D721Med (cell line): ENCODE results near the gene CCDC63.
"Not testable (repeated sequence)": the region's sequence is repeated elsewhere in the genome, so short reads cannot be mapped to it uniquely, and the experiment has no call there.

Experiments used
- DNase-seq: peaks from one replicate; pipeline ENCODE4 v3.0.0; 2011; ENCODE audit warnings: low spot score; ENCODE audit not compliant: insufficient read length
- FAIRE-seq: peaks from 2 replicates; lab custom pipeline; 2011; peaks lifted over from hg19 to GRCh38; lab: Jason Lieb, UNC
- TF ChIP-seq, protein P1 (sequence below): IDR thresholded peaks from 2 replicates; pipeline ENCODE4 v1.5.1; 2012; ENCODE audit warnings: mild to moderate bottlenecking, control low read depth; ENCODE audit not compliant: insufficient read depth; ENCODE audit errors: missing control alignments

The CCDC63 gene

DNA sequence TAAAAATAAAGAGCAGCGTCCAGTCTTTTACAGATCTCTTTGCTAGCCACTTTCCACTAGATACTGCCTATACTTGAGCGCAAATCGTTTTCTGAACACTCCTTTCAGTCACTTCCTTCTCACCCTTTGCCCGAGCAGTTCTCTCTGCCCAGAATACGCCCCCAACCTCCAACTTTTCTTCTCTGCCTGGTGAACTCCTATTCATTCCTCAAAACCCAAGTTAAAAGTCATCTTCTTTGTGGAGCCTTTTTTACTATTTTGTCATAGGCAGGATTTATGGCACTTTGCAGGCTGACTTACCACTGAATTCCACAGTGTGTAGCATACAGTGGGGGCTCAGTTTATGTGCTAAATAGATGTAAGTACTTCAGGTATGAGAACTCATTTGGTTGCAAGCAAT, 4.0 kb downstream of the CCDC63 start:
- no peak for FAIRE-seq

DNA sequence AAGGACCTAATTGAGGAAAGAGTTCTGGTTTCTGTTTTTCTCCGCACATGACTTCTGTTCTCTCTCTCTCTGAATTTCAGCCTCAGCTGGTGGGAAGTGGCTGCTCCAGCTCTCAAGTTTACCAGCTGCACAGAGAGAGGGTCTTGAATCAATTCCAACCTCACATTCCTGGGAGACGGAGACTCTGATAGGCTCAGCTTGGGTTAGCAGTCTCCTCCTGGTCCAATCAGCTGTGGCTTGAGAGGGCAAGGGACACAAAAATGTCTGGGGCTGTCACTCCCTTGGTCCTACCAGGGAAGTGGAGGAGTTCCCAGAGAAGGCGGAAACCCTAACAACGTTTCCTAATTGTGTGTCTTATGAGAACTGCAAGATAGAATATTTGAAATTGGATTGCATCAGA, 7.0 kb downstream of the CCDC63 start:
- FAIRE-seq (no peak), DNase-seq (no peak)
- TF ChIP-seq, protein P1, sequence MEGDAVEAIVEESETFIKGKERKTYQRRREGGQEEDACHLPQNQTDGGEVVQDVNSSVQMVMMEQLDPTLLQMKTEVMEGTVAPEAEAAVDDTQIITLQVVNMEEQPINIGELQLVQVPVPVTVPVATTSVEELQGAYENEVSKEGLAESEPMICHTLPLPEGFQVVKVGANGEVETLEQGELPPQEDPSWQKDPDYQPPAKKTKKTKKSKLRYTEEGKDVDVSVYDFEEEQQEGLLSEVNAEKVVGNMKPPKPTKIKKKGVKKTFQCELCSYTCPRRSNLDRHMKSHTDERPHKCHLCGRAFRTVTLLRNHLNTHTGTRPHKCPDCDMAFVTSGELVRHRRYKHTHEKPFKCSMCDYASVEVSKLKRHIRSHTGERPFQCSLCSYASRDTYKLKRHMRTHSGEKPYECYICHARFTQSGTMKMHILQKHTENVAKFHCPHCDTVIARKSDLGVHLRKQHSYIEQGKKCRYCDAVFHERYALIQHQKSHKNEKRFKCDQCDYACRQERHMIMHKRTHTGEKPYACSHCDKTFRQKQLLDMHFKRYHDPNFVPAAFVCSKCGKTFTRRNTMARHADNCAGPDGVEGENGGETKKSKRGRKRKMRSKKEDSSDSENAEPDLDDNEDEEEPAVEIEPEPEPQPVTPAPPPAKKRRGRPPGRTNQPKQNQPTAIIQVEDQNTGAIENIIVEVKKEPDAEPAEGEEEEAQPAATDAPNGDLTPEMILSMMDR: no peak

More for the DNA sequence above, 4.0 kb downstream of the CCDC63 start:
- TF ChIP-seq, protein P1: no peak
- DNase-seq: no peak

DNA sequence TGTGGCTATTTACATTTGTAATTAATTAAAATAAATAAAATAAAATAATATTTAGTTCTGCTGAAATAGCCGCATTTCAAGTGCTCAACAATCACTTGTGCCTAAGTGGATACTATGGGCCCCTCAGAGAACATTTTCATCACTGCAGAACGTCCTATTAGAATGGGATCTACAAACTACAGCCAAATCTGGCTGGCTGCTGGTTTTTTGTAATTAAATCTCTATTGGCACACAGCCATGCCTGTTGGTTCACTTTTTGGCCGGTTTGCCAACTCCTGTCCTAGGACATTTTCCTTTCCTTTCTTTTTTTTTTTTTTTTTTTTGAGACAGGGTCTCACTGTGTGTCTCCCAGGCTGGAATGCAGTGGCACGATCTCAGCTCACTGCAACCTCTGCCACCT, 9.8 kb downstream of the CCDC63 start:
- TF ChIP-seq, protein P1: no peak
- FAIRE-seq (no peak), DNase-seq (no peak)

DNA sequence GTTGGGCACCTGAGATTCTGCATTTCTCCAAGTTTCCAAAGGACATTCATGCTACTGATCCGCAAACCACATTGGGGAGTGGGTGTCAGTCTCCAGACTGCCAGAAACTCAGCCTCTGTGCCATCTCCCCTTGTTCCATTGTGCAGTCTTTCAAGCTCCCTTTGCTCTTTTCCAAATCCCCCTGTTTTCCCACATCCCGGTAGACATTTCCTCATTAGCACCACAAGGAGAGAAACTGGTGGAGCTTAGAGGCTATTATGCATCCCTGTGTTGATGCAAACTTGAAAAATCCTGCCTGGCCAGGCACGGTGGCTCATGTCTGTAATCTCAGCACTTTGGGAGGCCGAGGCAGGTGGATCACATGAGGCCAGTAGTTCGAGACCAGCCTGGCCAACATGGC, 10.7 kb downstream of the CCDC63 start:
- DNase-seq: no peak

DNA sequence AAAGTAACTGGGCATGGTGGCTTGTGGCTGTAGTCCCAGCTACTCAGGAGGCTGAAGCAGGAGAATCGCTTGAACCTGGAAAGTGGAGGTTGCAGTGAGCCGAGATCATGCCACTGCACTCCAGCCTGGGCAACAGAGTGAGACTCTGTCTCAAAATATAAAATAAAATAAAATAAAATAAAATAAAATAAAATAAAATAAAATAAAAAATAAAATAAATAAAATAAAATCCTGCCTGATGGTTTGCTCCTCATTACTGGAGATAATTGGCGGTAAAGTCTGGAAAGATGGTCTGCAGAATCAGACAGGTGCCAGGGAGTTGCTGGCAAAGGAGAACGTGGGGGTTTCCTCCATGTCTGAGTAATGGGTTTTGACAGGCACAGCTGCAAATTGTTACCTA, 11.2 kb downstream of the CCDC63 start:
- not testable (repeated sequence) for FAIRE-seq, DNase-seq

More for the DNA sequence above, 10.7 kb downstream of the CCDC63 start:
- FAIRE-seq: no peak
- TF ChIP-seq, protein P1: no peak

DNA sequence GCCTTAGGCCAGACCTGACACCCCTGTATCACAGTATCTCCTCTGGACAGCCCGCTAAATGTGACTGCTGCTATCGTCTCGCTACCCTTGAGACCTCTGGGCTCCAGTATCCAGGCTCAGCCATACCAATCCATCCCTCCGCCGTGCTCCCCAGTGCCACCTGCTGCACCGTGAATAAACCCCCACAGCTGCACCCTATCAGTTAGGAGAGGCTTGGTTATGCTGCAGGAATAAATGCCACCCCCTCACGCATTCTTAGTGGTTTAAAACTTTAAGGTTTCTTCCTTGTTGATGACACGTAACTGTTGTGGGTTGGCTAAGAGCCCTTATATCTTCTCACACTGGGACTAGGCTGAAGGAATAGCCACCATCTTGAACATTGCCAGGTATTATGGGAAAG, 12.1 kb downstream of the CCDC63 start:
- TF ChIP-seq, protein P1: no peak
- no peak for FAIRE-seq
- DNase-seq: no peak

DNA sequence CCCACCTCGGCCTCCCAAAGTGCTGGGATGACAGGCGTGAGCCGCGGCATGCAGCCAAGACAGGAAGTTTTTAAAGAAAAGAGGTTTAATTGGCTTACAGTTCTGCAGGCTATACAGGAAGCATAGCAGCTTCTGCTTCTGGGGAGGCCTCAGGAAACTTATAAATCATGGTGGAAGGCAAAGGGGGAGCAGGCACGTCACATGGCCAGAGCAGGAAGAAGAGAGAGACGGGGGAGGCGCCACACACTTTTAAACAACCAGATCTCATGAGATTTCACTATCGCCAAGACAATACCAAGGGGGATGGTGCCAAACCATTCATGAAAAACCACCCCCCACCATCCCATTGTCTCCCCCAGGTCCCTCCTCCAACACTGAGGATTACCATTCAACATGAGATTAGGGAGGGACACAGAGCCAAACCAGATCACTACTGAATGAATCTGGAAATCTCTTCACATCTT, 14.1 kb downstream of the CCDC63 start:
- FAIRE-seq: no peak
- TF ChIP-seq, protein P1: no peak
- no peak for DNase-seq

DNA sequence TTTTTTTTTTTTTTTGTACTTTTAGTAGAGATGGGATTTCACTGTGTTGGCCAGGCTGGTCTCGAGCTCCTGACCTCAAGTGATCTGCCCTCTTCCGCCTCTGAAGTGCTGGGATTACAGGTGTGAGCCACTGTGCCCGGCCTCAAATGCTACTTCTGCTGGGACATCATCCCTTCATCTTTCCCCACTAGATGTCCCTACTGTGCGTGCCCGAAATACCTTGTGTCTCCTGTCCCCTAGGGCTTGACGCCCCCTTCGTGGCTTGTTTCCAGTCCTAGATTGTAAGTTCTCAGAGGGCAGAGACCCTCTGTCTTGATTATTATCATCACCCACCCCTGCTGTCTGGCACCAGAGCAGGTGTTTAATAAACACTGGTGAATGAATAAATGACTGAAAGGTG, 14.9 kb downstream of the CCDC63 start:
- no peak for DNase-seq
- FAIRE-seq: no peak
- TF ChIP-seq, protein P1: no peak
